ENCODE results near the gene C6orf132. TPM values are rescaled to one million over a fixed set of nuclear protein-coding genes. Genes with fewer than 3 reads are reported as not detected.

C6orf132 gene
- total RNA-seq, 1 donor from 2014 or later: 13.5 TPM

- no peak for TF ChIP-seq CTCF (IDR thresholded peaks at IDR 0.05)
- Histone ChIP-seq H3K36me3 (peaks cover 95% of the 10 kb centered on the region), H3K4me3 (no peak overlapping the region), H3K27me3 (ENCODE audit: low read depth) (no peaks in the 10 kb centered on the region), H3K4me1 (peaks cover 7% of the 10 kb centered on the region), H3K27ac (no peak overlapping the region), H3K9me3 (no peaks in the 10 kb centered on the region)
- ATAC-seq (no peak), DNase-seq (no peak)
- intact Hi-C loops (cut with DNase I): loop anchor here (10.0 kb wide), 1 partner anchor 93 kb away; no protein-coding TSS in a partner anchor
These were observed 70.4 kb downstream of the C6orf132 start for GRCh38 chr6:42071881-42072583.

GRCh38 chr6:42068872-42069522 is 73.4 kb downstream of the C6orf132 start:
- no peaks in the 10 kb centered on the region for H3K9me3 ChIP-seq
- intact Hi-C loops (cut with DNase I): no loop called here
- DNase-seq (no peak), ATAC-seq (no peak)
- H3K4me1 ChIP-seq: no peaks in the 10 kb centered on the region
- TF ChIP-seq CTCF (IDR thresholded peaks at IDR 0.05): no peak
- H3K36me3 ChIP-seq: peaks cover 99% of the 10 kb centered on the region
- H3K27ac ChIP-seq: no peak overlapping the region
- no peak overlapping the region for H3K4me3 ChIP-seq
- H3K27me3 ChIP-seq (ENCODE audit: low read depth): no peaks in the 10 kb centered on the region

- H3K4me1 ChIP-seq: no peaks in the 10 kb centered on the region
- intact Hi-C loops (cut with DNase I): no loop called here
- no peak for ATAC-seq
- no peaks in the 10 kb centered on the region for H3K9me3 ChIP-seq
- H3K27me3 ChIP-seq (ENCODE audit: low read depth): no peaks in the 10 kb centered on the region
- no peak for DNase-seq
- no peak overlapping the region for H3K4me3 ChIP-seq
- H3K27ac ChIP-seq: no peak overlapping the region
- H3K36me3 ChIP-seq: peaks cover 99% of the 10 kb centered on the region
- TF ChIP-seq CTCF (IDR thresholded peaks at IDR 0.05): no peak
These were observed 74.2 kb downstream of the C6orf132 start for GRCh38 chr6:42068173-42068572.

- Histone ChIP-seq H3K4me3 (no peak overlapping the region), H3K27me3 (ENCODE audit: low read depth) (no peaks in the 10 kb centered on the region), H3K9me3 (no peaks in the 10 kb centered on the region), H3K27ac (no peak overlapping the region), H3K4me1 (no peaks in the 10 kb centered on the region), H3K36me3 (peaks cover 98% of the 10 kb centered on the region)
- intact Hi-C loops (cut with DNase I): no loop called here
- no peak for ATAC-seq
- TF ChIP-seq CTCF (IDR thresholded peaks at IDR 0.05): no peak
- DNase-seq: no peak
These were observed 76.2 kb downstream of the C6orf132 start for GRCh38 chr6:42066156-42066675.

- no peak for DNase-seq
- Histone ChIP-seq H3K4me1 (no peaks in the 10 kb centered on the region), H3K27me3 (ENCODE audit: low read depth) (no peaks in the 10 kb centered on the region), H3K27ac (no peak overlapping the region), H3K4me3 (no peak overlapping the region), H3K9me3 (no peaks in the 10 kb centered on the region), H3K36me3 (peaks cover 99% of the 10 kb centered on the region)
- intact Hi-C loops (cut with DNase I): no loop called here
- no peak for TF ChIP-seq CTCF (IDR thresholded peaks at IDR 0.05)
- no peak for ATAC-seq
These were observed 82.7 kb downstream of the C6orf132 start for GRCh38 chr6:42059743-42060142.

Measured in lower lobe of right lung (tissue), 2 donors.